Suprapubic skin (tissue), 4 donors: ENCODE data around the gene DAGLB.

Experiments
- CTCF ChIP-seq, 2 donors: fragments of 200-600 bp in 1 of 2; fragments of 450-650 bp in 1 of 2; sonication (generic) in 1 of 2; IDR thresholded peaks; one replicate each; pipeline ENCODE4 v1.5.1; 2016 to 2019; ENCODE audit warnings: antibody characterized with exemption in 2 of 2, mild to moderate bottlenecking in 1 of 2, moderate library complexity in 1 of 2
- EP300 ChIP-seq: sonication (generic); formaldehyde crosslinking; IDR thresholded peaks from one replicate; pipeline ENCODE4 v1.6.1; 2017; ENCODE audit warnings: antibody characterized with exemption
- POLR2AphosphoS5 ChIP-seq, 3 donors: sonication (generic); formaldehyde crosslinking; IDR thresholded peaks; one replicate each; pipeline ENCODE4 v1.6.1; 2017; ENCODE audit warnings: antibody characterized with exemption in 3 of 3

- TF ChIP-seq EP300 (no peak), CTCF (IDR thresholded peaks at IDR 0.05) (no peak), POLR2AphosphoS5 (IDR thresholded peaks at IDR 0.05) (no peak)
These were observed 41.6 kb downstream of the DAGLB start for GRCh38 chr7:6406121-6406520.
